ENCODE measurements around the gene CLEC20A. TPM values are rescaled to one million over a fixed set of nuclear protein-coding genes. Genes with fewer than 3 reads are reported as not detected.

The CLEC20A gene
- total RNA-seq, 1 experiment from 2014 or later: not detected

DNA sequence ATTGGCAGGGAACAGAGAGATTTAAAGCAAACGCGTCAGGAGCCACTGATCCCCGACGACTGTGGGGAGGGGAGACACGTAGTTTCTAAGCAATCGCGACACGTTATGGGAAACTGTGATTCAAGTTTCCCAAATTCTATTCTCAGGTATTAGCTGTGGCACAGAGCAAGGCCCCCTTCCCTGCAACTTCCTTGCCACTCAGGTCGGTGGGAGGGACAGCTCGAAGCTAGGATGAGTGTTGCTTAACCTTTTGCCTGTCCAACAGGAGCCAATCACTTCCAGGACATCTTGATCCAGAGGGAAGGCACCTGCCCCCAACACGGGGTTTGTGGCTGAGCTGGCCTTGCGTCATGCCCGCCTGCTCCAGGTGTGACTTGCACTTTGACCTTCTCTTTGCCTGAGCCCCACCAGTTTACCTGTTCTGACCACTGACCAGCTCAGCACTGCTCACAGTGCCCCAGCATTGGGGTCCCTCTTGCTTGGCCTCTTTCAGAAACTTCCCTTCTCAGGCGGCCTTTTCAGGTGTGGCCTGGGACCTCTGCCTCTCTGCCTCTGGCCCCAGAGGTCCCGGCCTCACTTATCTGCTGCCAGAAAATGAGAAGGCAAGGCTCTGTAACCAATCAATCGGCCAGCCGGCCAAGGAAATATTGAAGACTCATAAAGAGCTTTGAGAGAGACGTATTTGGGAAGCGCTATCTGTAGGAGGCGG, 40.8 kb upstream of the CLEC20A start:
- POLR2A ChIA-PET: interaction anchor here (0.6 to 3.4 kb wide), 16 partner anchors 11 to 605 kb away, joined by 3 to 38 read pairs (median 4); partner anchors contain the start of gene RALGPS2
- H3K27me3 Mint-ChIP-seq (ENCODE audit: insufficient read depth, unreplicated experiment): no peaks in the 10 kb centered on the region
- peak overlapping the region; percentile 30 for H3K4me3 Mint-ChIP-seq (ENCODE audit: unreplicated experiment)
- intact Hi-C loops (cut with micrococcal nuclease): loop anchor here (10.0 kb wide), 1 partner anchor 503 kb away; no protein-coding TSS in a partner anchor
- H3K36me3 Mint-ChIP-seq (ENCODE audit: insufficient read depth, unreplicated experiment): peaks cover 4% of the 10 kb centered on the region
- peaks cover 46% of the 10 kb centered on the region for H3K4me1 Mint-ChIP-seq (ENCODE audit: insufficient read depth, unreplicated experiment)
- BruUV-seq (replicated peaks): no TSS peak
- no peaks in the 10 kb centered on the region for H3K9me3 Mint-ChIP-seq (ENCODE audit: unreplicated experiment)
- CTCF ChIA-PET: interaction anchor here (0.5 to 12.2 kb wide), 18 partner anchors 10 to 546 kb away, joined by 3 to 390 read pairs (median 4); no protein-coding TSS in a partner anchor
- peak; percentile 47 for DNase-seq (ENCODE audit: unreplicated experiment)
- H3K27ac Mint-ChIP-seq (ENCODE audit: low read depth, unreplicated experiment): peak overlapping the region; percentile 92
- TF ChIP-seq, protein P1, sequence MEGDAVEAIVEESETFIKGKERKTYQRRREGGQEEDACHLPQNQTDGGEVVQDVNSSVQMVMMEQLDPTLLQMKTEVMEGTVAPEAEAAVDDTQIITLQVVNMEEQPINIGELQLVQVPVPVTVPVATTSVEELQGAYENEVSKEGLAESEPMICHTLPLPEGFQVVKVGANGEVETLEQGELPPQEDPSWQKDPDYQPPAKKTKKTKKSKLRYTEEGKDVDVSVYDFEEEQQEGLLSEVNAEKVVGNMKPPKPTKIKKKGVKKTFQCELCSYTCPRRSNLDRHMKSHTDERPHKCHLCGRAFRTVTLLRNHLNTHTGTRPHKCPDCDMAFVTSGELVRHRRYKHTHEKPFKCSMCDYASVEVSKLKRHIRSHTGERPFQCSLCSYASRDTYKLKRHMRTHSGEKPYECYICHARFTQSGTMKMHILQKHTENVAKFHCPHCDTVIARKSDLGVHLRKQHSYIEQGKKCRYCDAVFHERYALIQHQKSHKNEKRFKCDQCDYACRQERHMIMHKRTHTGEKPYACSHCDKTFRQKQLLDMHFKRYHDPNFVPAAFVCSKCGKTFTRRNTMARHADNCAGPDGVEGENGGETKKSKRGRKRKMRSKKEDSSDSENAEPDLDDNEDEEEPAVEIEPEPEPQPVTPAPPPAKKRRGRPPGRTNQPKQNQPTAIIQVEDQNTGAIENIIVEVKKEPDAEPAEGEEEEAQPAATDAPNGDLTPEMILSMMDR (IDR thresholded peaks at IDR 0.05; ENCODE audit: unreplicated experiment): no peak

DNA sequence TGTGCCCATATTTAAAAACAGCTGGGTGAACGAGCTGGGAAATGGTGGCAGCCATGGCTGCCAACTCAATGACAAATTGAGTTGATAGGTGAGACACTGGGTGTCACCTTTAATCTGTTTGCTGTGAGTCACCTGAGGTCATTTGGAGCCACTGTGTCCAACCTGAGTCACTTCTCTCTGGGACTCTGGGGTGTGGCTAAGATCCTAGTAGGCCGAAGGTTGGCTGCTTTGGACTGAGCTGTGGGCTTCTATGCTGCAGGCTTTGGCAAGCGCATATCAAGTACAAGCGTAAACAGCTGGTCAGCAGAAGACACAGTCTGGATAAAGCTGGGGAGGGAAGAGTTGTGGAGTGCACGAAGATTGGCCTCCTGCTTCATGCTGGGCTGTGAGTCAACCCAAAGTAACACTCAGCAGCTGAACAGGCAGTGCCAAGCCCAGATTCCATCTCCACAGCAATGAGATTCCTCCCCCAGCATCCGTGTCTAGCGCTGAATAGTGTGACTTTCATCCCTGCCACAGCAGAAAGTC, 40.1 kb upstream of the CLEC20A start:
- no peaks in the 10 kb centered on the region for H3K9me3 Mint-ChIP-seq (ENCODE audit: unreplicated experiment)
- ChIA-PET CTCF (interaction anchor here (0.5 to 12.2 kb wide), 20 partner anchors 9 to 1278 kb away, joined by 3 to 390 read pairs (median 4); no protein-coding TSS in a partner anchor), POLR2A (interaction anchor here (0.7 to 3.4 kb wide), 18 partner anchors 12 to 605 kb away, joined by 3 to 38 read pairs (median 4); partner anchors contain the start of gene RALGPS2)
- intact Hi-C loops (cut with micrococcal nuclease): loop anchor here (10.0 kb wide), 1 partner anchor 502 kb away; no protein-coding TSS in a partner anchor
- peak; percentile 87 for DNase-seq (ENCODE audit: unreplicated experiment)
- H3K27me3 Mint-ChIP-seq (ENCODE audit: insufficient read depth, unreplicated experiment): no peaks in the 10 kb centered on the region
- no peaks in the 10 kb centered on the region for H3K36me3 Mint-ChIP-seq (ENCODE audit: insufficient read depth, unreplicated experiment)
- H3K4me1 Mint-ChIP-seq (ENCODE audit: insufficient read depth, unreplicated experiment): peaks cover 52% of the 10 kb centered on the region
- no TSS peak for BruUV-seq (replicated peaks)
- peak overlapping the region; percentile 92 for H3K27ac Mint-ChIP-seq (ENCODE audit: low read depth, unreplicated experiment)
- TF ChIP-seq, protein P1 (IDR thresholded peaks at IDR 0.05; ENCODE audit: unreplicated experiment): no peak
- peak overlapping the region; percentile 30 for H3K4me3 Mint-ChIP-seq (ENCODE audit: unreplicated experiment)

DNA sequence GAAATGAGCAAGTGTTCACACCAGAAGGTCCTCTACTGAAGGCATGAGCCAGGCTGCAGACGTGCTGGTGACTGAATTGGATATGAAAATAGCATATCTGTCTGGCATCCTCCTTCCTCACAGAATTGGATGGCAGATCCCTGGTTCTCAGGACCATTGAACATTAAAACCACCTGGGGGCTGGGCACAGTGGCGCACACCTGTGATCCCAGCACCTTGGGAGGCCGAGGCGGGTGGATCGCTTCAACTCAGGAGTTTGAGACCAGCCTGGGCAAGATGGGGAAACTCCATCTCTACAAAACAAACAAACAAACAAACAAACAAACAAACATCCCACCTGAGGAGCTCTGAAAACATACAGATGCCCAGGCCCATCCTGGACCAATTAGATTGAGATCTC, 39.6 kb upstream of the CLEC20A start:
- no TSS peak for BruUV-seq (replicated peaks)
- Mint-ChIP-seq H3K36me3 (ENCODE audit: insufficient read depth, unreplicated experiment) (no peaks in the 10 kb centered on the region), H3K4me1 (ENCODE audit: insufficient read depth, unreplicated experiment) (peaks cover 47% of the 10 kb centered on the region), H3K9me3 (ENCODE audit: unreplicated experiment) (no peaks in the 10 kb centered on the region), H3K4me3 (ENCODE audit: unreplicated experiment) (no peak overlapping the region), H3K27ac (ENCODE audit: low read depth, unreplicated experiment) (peak overlapping the region; percentile 92), H3K27me3 (ENCODE audit: insufficient read depth, unreplicated experiment) (no peaks in the 10 kb centered on the region)
- ChIA-PET POLR2A (interaction anchor here (0.7 to 3.4 kb wide), 13 partner anchors 15 to 491 kb away, joined by 3 to 38 read pairs (median 4); partner anchors contain the start of gene RALGPS2), CTCF (interaction anchor here (0.5 to 12.2 kb wide), 16 partner anchors 9 to 1278 kb away, joined by 3 to 390 read pairs (median 4); no protein-coding TSS in a partner anchor)
- TF ChIP-seq, protein P1 (IDR thresholded peaks at IDR 0.05; ENCODE audit: unreplicated experiment): no peak
- DNase-seq (ENCODE audit: unreplicated experiment): no peak
- intact Hi-C loops (cut with micrococcal nuclease): loop anchor here (10.0 kb wide), 1 partner anchor 502 kb away; no protein-coding TSS in a partner anchor
